Epithelial cell of proximal tubule (primary cell): ENCODE data around the gene SERTAD1. TPM values are rescaled to one million over a fixed set of nuclear protein-coding genes. Genes with fewer than 3 reads are reported as not detected.

Source experiments
- DNase-seq: peaks from one replicate; pipeline ENCODE4 v3.0.0-alpha.2; 2011; ENCODE audit warnings: low read depth
- H3K4me3 ChIP-seq: 2 replicates; pipeline ENCODE4 v1.5.1; 2011; ENCODE audit warnings: low read depth, mild to moderate bottlenecking, low read length
- CTCF ChIP-seq: conservative IDR thresholded peaks from 2 replicates; pipeline ENCODE4 v1.5.1; 2012; ENCODE audit warnings: low read depth, mild to moderate bottlenecking, low read length
- total RNA-seq: library from RNA; depleted of rRNA; stranded (reverse); fragments of >200 nt; gene quantifications from 2 replicates; pipeline ENCODE4 v1.2.3, GENCODE V29; 2015

SERTAD1 gene
- total RNA-seq, 1 donor from 2014 or later: 14.2 TPM

- no peak for TF ChIP-seq CTCF
Measured at GRCh38 chr19:40392123-40392522, 33.7 kb downstream of the SERTAD1 start.

GRCh38 chr19:40390084-40390742 lies 35.6 kb downstream of the SERTAD1 start, which contains the start of gene HIPK4:
Gene HIPK4 (minus strand): TSS chr19:40390181. CDS start chr19:40389902, 279 bp downstream.
- TF ChIP-seq CTCF: no peak
- no peak for DNase-seq
- H3K4me3 ChIP-seq: no peak within 1 kb of the TSS

More at GRCh38 chr19:40392123-40392522, 33.7 kb downstream of the SERTAD1 start:
- no peak for DNase-seq
- no peak overlapping the region for H3K4me3 ChIP-seq

GRCh38 chr19:40389404-40390083 lies 36.2 kb downstream of the SERTAD1 start:
- TF ChIP-seq CTCF: no peak
- H3K4me3 ChIP-seq: no peak overlapping the region
- no peak for DNase-seq

GRCh38 chr19:40388481-40388880 lies 37.3 kb downstream of the SERTAD1 start:
- DNase-seq: no peak
- no peak for TF ChIP-seq CTCF
- H3K4me3 ChIP-seq: no peak overlapping the region

- no peak for DNase-seq
- no peak for TF ChIP-seq CTCF
- H3K4me3 ChIP-seq: no peak overlapping the region
Measured at GRCh38 chr19:40387155-40387554, 38.6 kb downstream of the SERTAD1 start.

- TF ChIP-seq CTCF: no peak
- DNase-seq: no peak
- H3K4me3 ChIP-seq: no peak overlapping the region
Measured at GRCh38 chr19:40383668-40384248, 42.0 kb downstream of the SERTAD1 start.
